ENCODE data around the gene DDA1. TPM values are rescaled to one million over a fixed set of nuclear protein-coding genes. Genes with fewer than 3 reads are reported as not detected.

The DDA1 gene
- total and polyA plus RNA-seq, 2 of the 13 experiments (the other 11 are each of a cell fraction or from before 2014, with no cell fraction given), result 24.5 to 26.0 TPM

DNA sequence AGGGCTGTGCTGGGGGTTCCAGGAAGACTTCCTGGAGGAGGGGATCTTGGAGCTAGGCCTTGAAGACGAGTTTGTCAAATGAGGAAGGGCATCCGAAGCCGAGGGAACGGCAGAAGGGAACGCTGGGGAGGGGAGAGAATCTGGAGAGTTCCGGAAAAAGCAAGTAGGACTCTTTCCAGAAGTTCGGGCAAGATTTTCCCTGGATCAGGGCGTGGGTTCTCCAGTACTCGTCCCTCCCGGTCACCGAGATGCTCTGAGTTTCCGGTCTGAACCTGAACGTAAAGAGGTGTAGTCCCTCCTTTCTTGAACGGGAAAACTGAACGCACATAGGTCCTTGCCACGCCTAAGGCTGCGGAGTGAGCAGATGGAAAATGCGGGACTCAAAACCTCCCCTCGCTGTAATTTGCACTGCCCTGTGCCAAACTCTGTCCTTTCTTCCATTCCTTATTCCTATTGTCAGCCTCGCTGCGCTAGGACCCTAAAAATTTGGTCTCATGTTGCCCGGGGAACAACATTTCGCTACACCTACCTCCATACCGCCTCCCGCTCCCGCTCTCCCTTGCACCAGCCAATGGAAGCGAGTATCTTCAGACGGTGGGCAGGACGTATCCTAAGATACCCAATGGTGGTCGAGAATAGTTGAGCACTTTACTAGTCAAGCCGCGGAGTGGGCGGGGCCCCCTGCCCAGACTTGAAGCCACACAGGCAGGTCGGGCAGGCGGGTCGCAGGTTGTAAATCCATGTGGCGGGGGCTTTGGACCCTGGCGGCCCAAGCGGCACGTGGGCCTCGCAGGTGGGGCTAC, 27.7 kb downstream of the DDA1 start, which contains the start of gene GTPBP3 (continued):
- TF ChIP-seq ZMYM4 (CRISPR knock-in tag; IDR thresholded peaks at IDR 0.05), result 0 out of 2 replicates have a peak, but pooled peaks have one; percentile 12
- 0 out of 2 replicates have a peak, but pooled peaks have one; percentile 48 for TF ChIP-seq ERF (CRISPR knock-in tag; IDR thresholded peaks at IDR 0.05)
- TF ChIP-seq ZNF746 (CRISPR knock-in tag; IDR thresholded peaks at IDR 0.05), result 0 out of 2 replicates have a peak, but pooled peaks have one; percentile 35
- 0 out of 2 replicates have a peak, but pooled peaks have one; percentile 21 for TF ChIP-seq ZNF576 (CRISPR knock-in tag; IDR thresholded peaks at IDR 0.05)
- 0 out of 2 replicates have a peak, but pooled peaks have one; percentile 19 for TF ChIP-seq ZSCAN29 (CRISPR knock-in tag; conservative IDR thresholded peaks at IDR 0.05)
- no peak for TF ChIP-seq MED13 (CRISPR knock-in tag; IDR thresholded peaks at IDR 0.05)
- TF ChIP-seq JUNB (CRISPR knock-in tag; IDR thresholded peaks at IDR 0.05; ENCODE audit: borderline replicate concordance), result no peak
- TF ChIP-seq CCAR2 (optimal IDR thresholded peaks at IDR 0.05; ENCODE audit: low read depth, low read length), result peak; percentile 42
- TF ChIP-seq ZNF124 (CRISPR knock-in tag; IDR thresholded peaks at IDR 0.05), result no peak; the same call in 1 of the 2 replicates
- no peak for TF ChIP-seq NFIC (IDR thresholded peaks at IDR 0.05; ENCODE audit: low read length)
- 0 out of 2 replicates have a peak, but pooled peaks have one; percentile 1 for TF ChIP-seq ZNF264 (CRISPR knock-in tag; IDR thresholded peaks at IDR 0.05)
- no peak for TF ChIP-seq SOX13 (IDR thresholded peaks at IDR 0.05)
- peak in 1 of 2 experiments; percentile 40; a peak in 1 of 4 replicates for TF ChIP-seq SOX13 (CRISPR knock-in tag; conservative IDR thresholded peaks at IDR 0.05 in 1 of 2, IDR thresholded peaks at IDR 0.05 in 1 of 2)
- no peak; the same call in 1 of the 2 replicates for TF ChIP-seq ZNF556 (CRISPR knock-in tag; IDR thresholded peaks at IDR 0.05; ENCODE audit: borderline replicate concordance)
- TF ChIP-seq, protein P1, sequence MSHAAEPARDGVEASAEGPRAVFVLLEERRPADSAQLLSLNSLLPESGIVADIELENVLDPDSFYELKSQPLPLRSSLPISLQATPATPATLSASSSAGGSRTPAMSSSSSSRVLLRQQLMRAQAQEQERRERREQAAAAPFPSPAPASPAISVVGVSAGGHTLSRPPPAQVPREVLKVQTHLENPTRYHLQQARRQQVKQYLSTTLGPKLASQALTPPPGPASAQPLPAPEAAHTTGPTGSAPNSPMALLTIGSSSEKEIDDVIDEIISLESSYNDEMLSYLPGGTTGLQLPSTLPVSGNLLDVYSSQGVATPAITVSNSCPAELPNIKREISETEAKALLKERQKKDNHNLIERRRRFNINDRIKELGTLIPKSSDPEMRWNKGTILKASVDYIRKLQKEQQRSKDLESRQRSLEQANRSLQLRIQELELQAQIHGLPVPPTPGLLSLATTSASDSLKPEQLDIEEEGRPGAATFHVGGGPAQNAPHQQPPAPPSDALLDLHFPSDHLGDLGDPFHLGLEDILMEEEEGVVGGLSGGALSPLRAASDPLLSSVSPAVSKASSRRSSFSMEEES (CRISPR knock-in tag; IDR thresholded peaks at IDR 0.05), result peak; percentile 9
- TF ChIP-seq, protein P2, sequence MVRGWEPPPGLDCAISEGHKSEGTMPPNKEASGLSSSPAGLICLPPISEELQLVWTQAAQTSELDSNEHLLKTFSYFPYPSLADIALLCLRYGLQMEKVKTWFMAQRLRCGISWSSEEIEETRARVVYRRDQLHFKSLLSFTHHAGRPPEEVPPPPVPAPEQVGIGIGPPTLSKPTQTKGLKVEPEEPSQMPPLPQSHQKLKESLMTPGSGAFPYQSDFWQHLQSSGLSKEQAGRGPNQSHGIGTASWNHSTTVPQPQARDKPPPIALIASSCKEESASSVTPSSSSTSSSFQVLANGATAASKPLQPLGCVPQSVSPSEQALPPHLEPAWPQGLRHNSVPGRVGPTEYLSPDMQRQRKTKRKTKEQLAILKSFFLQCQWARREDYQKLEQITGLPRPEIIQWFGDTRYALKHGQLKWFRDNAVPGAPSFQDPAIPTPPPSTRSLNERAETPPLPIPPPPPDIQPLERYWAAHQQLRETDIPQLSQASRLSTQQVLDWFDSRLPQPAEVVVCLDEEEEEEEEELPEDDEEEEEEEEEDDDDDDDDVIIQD (CRISPR knock-in tag; IDR thresholded peaks at IDR 0.05; ENCODE audit: low read depth), result 0 out of 2 replicates have a peak, but pooled peaks have one; percentile 11
- TF ChIP-seq PRDM15 (CRISPR knock-in tag; IDR thresholded peaks at IDR 0.05), result no peak
- 0 out of 2 replicates have a peak, but pooled peaks have one; percentile 41 for TF ChIP-seq NFKB2 (CRISPR knock-in tag; IDR thresholded peaks at IDR 0.05; ENCODE audit: borderline replicate concordance)
- 0 out of 2 replicates have a peak, but pooled peaks have one; percentile 26 for TF ChIP-seq ZNF784 (CRISPR knock-in tag; IDR thresholded peaks at IDR 0.05; ENCODE audit: borderline replicate concordance)
- peak; percentile 89 for TF ChIP-seq U2AF1 (optimal IDR thresholded peaks at IDR 0.05; ENCODE audit: low read depth, low read length)
- TF ChIP-seq IKZF1 (IDR thresholded peaks at IDR 0.05), result no peak
